ENCODE measurements around the gene IQSEC1. TPM values are rescaled to one million over a fixed set of nuclear protein-coding genes. Genes with fewer than 3 reads are reported as not detected.

IQSEC1 gene
- total RNA-seq, 1 experiment from 2014 or later, result 13.0 TPM

GRCh38 chr3:12907296-12907695 is 165.9 kb downstream of the IQSEC1 start:
- intact Hi-C loops (cut with micrococcal nuclease; ENCODE audit: unreplicated experiment), result no loop called here
- POLR2A ChIA-PET (ENCODE audit: low non-redundant PET), result no interaction called here
- CTCF ChIA-PET, result no interaction called here
- DNase-seq (ENCODE audit: low spot score), result no peak
- Histone ChIP-seq H3K27me3 (replicated peaks; ENCODE audit: insufficient read depth, low read depth, low read length, poor library complexity) (no peaks in the 10 kb centered on the region), H3K9me3 (ENCODE audit: low read depth, low read length, poor library complexity, severe bottlenecking) (no peaks in the 10 kb centered on the region), H3K27ac (ENCODE audit: low read depth, low read length, poor library complexity, severe bottlenecking) (no peak overlapping the region), H3K36me3 (ENCODE audit: insufficient read depth, low read length, poor library complexity, severe bottlenecking) (no peaks in the 10 kb centered on the region), H3K4me1 (ENCODE audit: insufficient read depth, low read length, poor library complexity, severe bottlenecking) (no peaks in the 10 kb centered on the region), H3K4me3 (ENCODE audit: low read depth, low read length, poor library complexity, severe bottlenecking) (no peak overlapping the region)
- TF ChIP-seq EZH2 (IDR thresholded peaks at IDR 0.05; ENCODE audit: borderline replicate concordance, low read depth, low read length, poor library complexity, severe bottlenecking) (no peak), CTCF (conservative IDR thresholded peaks at IDR 0.05; ENCODE audit: low read depth, low read length) (no peak)
- BruUV-seq (replicated peaks), result no TSS peak

- Histone ChIP-seq H3K9me3 (ENCODE audit: low read depth, low read length, poor library complexity, severe bottlenecking) (no peaks in the 10 kb centered on the region), H3K27me3 (replicated peaks; ENCODE audit: insufficient read depth, low read depth, low read length, poor library complexity) (no peaks in the 10 kb centered on the region), H3K4me1 (ENCODE audit: insufficient read depth, low read length, poor library complexity, severe bottlenecking) (no peaks in the 10 kb centered on the region), H3K36me3 (ENCODE audit: insufficient read depth, low read length, poor library complexity, severe bottlenecking) (no peaks in the 10 kb centered on the region), H3K27ac (ENCODE audit: low read depth, low read length, poor library complexity, severe bottlenecking) (no peak overlapping the region), H3K4me3 (ENCODE audit: low read depth, low read length, poor library complexity, severe bottlenecking) (no peak overlapping the region)
- TF ChIP-seq EZH2 (IDR thresholded peaks at IDR 0.05; ENCODE audit: borderline replicate concordance, low read depth, low read length, poor library complexity, severe bottlenecking) (no peak), CTCF (conservative IDR thresholded peaks at IDR 0.05; ENCODE audit: low read depth, low read length) (no peak)
- BruUV-seq (replicated peaks), result no TSS peak
- CTCF ChIA-PET, result no interaction called here
- DNase-seq (ENCODE audit: low spot score), result no peak
- POLR2A ChIA-PET (ENCODE audit: low non-redundant PET), result no interaction called here
- intact Hi-C loops (cut with micrococcal nuclease; ENCODE audit: unreplicated experiment), result no loop called here
Measured at GRCh38 chr3:12906916-12907290, 166.3 kb downstream of the IQSEC1 start.

DNA sequence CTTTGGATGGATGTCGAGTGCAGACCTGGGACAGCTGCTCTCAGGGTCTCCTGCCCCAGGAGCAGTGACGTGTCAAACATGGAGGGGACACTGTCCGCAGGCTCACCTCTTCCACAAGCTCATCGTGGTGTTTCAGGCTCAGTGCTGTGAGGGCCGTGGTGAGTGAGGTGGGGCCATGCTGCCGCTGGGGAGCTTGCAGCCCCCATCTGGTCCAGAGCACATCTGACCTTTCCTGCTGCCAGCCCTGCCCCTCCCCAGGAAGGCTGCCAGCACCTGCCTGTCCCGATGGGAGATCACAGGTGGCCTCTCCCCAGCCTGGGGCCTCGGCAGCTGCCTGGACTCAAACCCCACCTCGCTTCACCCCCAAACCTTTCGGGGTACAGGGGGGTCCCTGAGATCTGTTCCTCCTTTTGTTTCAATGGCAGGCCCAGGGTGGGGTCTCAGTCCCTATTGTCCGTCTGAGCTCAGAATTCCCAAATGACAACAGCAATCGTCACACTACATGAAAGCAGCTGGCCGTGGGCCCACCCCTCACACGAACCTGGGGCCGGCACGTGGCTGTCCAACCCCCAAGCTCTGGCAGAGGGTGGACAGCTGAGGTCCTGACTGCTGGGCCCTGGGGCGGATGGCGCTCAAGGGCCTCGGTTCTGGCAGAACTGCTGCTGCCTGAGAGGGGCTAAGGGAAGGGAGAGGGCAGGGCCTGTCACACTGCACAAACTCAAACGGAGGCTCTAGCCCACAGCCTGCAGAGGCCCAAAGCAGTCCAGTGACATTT is 166.9 kb downstream of the IQSEC1 start:
- no peak for DNase-seq (ENCODE audit: low spot score)
- no peaks in the 10 kb centered on the region for H3K27me3 ChIP-seq (replicated peaks; ENCODE audit: insufficient read depth, low read depth, low read length, poor library complexity)
- H3K36me3 ChIP-seq (ENCODE audit: insufficient read depth, low read length, poor library complexity, severe bottlenecking), result no peaks in the 10 kb centered on the region
- CTCF ChIA-PET, result no interaction called here
- TF ChIP-seq CTCF (conservative IDR thresholded peaks at IDR 0.05; ENCODE audit: low read depth, low read length) (no peak), EZH2 (IDR thresholded peaks at IDR 0.05; ENCODE audit: borderline replicate concordance, low read depth, low read length, poor library complexity, severe bottlenecking) (no peak)
- H3K27ac ChIP-seq (ENCODE audit: low read depth, low read length, poor library complexity, severe bottlenecking), result no peak overlapping the region
- H3K4me1 ChIP-seq (ENCODE audit: insufficient read depth, low read length, poor library complexity, severe bottlenecking), result no peaks in the 10 kb centered on the region
- intact Hi-C loops (cut with micrococcal nuclease; ENCODE audit: unreplicated experiment), result no loop called here
- no TSS peak for BruUV-seq (replicated peaks)
- H3K9me3 ChIP-seq (ENCODE audit: low read depth, low read length, poor library complexity, severe bottlenecking), result no peaks in the 10 kb centered on the region
- H3K4me3 ChIP-seq (ENCODE audit: low read depth, low read length, poor library complexity, severe bottlenecking), result no peak overlapping the region
- POLR2A ChIA-PET (ENCODE audit: low non-redundant PET), result no interaction called here

All from A673 (cell line).